RPMI8226 (cell line): Measurements from ENCODE around the gene BCL2L1.
A peak's percentile ranks its signal among the peaks of the same experiment; 100 is the strongest.
"Not testable (repeated sequence)": the region's sequence is repeated elsewhere in the genome, so short reads cannot be mapped to it uniquely, and the experiment has no call there.

Source experiments
- DNase-seq: peaks from one replicate; pipeline ENCODE4 v3.0.0-alpha.2; 2015

BCL2L1 gene

DNA sequence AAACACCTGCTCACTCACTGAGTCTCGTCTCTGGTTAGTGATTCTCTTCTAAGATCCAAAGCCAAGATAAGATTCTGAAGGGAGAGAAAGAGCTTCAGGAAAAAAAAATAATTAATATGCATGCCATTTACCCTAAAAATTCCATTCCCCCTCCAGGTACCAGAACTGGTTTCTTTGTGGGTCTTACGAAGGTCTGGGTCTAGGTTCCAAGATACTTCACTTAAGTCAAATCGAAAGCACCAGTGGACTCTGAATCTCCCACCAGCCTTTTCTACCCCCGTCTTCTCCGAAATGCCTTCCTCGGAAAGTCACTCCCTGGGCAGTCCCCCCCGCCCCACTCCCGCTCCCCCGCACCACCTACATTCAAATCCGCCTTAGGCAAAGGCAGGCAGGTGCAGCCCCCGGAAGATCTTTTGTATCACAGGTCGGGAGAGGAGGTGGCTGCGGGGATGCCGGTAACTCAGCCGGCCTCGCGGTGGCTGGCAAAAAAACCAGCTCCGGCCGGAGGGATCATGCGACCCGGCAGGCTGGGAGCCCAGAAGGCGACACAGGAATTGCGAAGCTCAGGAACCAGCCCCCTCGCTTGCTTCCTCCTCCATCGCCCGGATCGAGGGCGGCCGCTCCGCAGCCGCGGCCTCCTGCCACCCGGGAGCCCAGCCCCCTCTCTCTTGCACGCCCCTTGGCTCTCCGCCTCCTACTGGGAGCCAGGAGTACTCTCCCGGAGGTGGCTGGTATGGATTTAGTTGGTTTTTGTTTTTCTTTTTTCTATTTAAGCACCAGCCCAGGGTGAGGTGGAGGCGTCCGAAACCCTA, at the start of gene BCL2L1:
TSS of gene BCL2L1 (minus strand) at position 612 of the 812 bp plus-strand sequence. CDS start 650 bp downstream, outside the sequence.
- peak; percentile 87 for DNase-seq

DNA sequence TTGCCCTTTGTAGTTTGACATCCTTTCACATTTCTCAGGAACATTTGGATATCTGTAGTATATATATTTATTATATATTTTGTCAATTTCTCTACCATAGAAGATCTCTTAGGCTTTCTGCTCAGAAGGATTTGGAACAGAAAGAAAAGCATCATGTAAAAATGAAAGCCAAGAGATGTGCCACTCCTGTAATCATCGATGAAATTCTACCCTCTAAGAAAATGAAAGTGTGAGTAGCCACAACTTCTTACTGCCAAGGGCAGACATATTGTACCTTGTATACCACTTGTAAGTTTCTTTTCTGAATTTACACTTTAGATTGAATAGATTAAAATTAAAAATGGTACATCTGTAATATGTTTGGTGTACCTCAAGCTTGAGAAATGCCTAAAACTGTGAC, 47.6 kb upstream of the BCL2L1 start:
- no peak for DNase-seq

GRCh38 chr20:31769681-31770080, 47.0 kb upstream of the BCL2L1 start:
- DNase-seq: no peak

- DNase-seq: no peak
These were observed 45.1 kb upstream of the BCL2L1 start for GRCh38 chr20:31767805-31768204.

- no peak for DNase-seq
These were observed 42.1 kb upstream of the BCL2L1 start for GRCh38 chr20:31764641-31765305.

DNA sequence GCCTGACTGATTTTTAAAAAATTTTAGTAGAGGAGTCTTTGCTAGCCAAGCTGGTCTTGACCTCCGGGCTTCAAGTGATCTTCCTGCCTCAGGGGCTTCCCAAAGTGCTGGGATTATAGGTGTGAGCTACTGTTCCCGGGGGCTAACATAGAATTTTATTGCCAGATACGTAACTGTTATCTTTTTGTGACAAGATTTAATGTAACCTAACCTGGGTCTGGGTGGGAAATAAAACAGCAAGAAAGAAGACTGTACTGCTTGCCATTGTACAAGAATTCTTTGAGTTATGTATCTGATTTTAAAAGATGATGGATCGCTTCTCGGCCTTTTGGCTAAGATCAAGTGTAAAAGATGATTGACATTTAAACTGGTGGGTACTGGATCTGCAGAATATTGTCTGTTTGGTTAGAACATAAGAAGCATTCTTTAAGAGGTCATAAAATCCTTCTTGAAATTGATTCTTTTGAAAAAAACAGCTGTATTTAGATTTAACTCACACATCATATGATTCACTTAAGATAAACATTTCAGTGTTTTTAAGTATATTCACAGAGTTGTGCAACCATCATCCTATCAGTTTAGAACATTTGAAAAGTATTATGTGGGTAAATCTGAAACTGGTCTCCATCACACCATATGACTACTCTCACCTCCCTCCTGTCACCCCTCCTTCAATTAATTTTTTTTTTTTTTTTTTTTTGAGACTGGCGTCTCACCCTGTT, 38.0 kb upstream of the BCL2L1 start:
- DNase-seq: no peak

DNA sequence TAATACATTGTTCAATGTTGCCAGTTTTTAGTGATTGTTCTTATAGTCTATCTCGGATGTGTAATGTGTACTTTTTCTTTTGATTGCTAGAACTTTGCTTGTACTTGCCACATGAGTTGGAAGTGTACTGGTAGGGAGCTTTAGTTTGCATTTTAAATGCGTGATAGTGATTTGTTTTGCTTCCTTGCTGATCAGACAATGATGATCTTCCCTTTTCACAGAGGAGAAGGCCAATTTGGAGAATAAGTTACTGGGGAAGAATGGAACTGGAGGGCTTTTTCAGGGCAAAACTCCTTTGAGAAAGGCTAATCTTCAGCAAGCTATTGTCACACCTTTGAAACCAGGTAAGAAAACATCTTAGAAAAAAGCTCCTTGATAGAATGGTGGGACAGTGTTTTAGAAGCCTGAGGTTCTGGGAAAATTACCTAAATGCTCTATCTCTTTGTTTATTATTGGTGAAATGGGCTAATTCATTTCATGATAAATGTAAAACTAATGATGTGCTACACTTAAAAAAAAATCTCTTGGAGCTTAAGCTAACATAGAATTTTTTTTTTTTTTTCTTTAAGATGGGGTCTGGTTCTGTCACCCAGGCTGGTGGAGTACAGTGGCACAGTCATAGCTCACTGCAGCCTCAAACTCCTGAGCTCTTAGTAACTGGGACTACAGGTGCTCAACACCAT, 37.3 kb upstream of the BCL2L1 start:
- no peak for DNase-seq

- DNase-seq: no peak
These were observed 36.3 kb upstream of the BCL2L1 start for GRCh38 chr20:31758991-31759390.

- no peak for DNase-seq
These were observed 35.9 kb upstream of the BCL2L1 start for GRCh38 chr20:31758521-31758920.

GRCh38 chr20:31757254-31757653, 34.6 kb upstream of the BCL2L1 start:
- DNase-seq: no peak

DNA sequence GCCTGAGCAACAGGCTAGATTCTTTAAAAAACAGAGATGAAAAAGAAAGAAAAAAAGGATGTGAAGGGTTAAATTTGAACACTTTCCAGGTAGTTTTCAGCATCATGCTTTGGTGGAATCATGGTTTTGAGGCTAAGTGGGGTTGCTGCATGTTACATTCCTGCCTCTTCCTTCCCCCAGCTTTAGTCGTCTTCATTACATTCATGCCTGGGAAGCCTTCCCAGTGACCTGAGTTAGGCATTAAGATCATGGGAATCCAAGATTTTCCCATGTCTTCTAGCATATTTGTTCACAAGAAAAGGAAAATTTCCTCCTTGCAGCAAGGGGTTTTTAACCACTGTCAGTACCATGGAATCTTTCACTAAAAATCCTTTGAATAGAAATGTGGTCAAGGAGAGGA, 28.5 kb upstream of the BCL2L1 start:
- DNase-seq: no peak

- no peak for DNase-seq
These were observed 26.6 kb upstream of the BCL2L1 start for GRCh38 chr20:31749223-31749622.

GRCh38 chr20:31747640-31748039, 25.0 kb upstream of the BCL2L1 start:
- DNase-seq: no peak

- DNase-seq: not testable (repeated sequence)
These were observed 24.4 kb upstream of the BCL2L1 start for GRCh38 chr20:31747028-31747427.

GRCh38 chr20:31746068-31746878, 23.6 kb upstream of the BCL2L1 start:
- DNase-seq: no peak

GRCh38 chr20:31740656-31741323, 18.1 kb upstream of the BCL2L1 start:
- no peak for DNase-seq

DNA sequence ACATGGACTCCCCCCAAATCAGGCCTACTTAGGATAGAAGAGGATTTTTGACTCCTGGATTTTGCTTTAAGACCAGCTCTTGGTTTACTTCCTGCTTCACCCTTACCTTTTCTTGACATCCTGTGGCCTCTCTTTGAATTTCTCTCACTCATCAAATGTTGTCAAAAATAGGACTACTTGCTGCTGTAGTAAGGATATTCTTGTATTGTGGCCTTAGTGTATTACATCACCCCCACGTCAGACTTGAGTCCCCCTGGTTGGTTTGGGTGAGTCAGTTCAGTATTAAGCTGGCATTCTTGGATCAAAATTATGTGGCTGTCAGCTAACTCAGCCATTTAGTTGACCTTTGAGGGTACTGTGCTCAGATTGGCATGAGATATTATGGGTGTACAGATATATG, 17.5 kb upstream of the BCL2L1 start:
- peak; percentile 30 for DNase-seq

DNA sequence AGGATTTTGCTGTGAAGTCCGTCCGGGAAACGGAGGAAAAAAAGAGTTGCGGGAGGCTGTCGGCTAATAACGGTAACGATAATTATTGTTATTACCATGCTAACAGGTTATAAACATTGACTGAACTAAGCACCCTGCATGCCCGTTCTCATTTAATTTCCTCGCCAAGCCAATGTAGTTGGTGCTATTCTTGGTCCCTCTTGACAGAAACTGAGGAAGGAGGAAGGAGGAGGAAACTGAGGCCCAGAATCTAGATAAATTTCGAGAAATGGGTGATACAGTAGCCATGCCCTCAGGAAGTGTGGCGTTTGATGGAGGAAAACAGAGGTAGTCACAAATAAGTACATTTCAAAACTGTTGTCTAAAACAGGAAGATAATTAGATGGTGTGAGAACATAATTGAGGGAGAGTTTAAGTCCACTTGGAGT, 16.9 kb upstream of the BCL2L1 start:
- DNase-seq: no peak

DNA sequence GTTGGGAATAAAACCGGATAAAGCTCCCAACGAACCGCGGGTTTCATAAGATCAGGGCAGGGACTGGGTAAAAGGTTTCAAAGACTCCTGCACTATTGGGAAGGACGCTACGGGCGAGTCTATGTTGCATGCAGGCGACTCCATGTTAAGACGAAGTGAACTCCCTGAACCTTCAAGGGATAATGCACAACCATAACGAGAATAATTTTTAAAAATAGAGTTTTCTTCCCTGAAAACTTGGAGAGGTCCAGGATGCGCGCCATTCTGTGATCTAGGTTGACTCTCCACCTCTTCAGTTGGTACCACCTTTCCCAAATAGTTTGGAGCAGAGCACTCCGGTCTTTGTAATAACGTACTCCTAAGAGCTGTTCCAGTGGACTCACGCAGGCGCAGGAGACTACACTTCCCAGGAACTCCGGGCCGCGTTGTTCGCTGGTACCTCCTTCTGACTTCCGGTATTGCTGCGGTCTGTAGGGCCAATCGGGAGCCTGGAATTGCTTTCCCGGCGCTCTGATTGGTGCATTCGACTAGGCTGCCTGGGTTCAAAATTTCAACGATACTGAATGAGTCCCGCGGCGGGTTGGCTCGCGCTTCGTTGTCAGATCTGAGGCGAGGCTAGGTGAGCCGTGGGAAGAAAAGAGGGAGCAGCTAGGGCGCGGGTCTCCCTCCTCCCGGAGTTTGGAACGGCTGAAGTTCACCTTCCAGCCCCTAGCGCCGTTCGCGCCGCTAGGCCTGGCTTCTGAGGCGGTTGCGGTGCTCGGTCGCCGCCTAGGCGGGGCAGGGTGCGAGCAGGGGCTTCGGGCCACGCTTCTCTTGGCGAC, 16.3 kb upstream of the BCL2L1 start, which contains the start of gene TPX2:
TSS of gene TPX2 (plus strand) at position 562 of the 821 bp plus-strand sequence. CDS start 18,187 bp downstream, outside the sequence.
- DNase-seq: peak; percentile 97

DNA sequence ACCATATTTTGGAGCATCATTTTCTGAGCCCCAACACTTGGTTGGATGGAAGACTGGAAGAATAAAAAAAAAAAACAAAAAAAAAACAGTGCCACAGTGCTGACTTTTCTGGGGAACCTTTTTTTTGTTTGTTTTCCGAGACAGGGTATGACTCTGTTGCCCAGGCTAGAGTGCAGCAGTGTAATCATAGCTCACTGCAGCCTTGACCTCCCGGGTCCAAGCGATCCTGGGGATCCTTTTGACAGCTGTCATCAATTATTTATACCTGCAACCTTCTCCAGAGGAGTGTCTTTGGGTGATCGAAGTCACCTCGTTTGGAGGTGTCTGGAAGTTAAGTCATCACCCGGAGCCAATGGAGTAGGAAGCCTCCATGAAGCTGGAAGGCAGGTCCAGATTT, 8.7 kb upstream of the BCL2L1 start:
- DNase-seq: no peak
